Measurements from ENCODE around the gene SLC35F3. TPM values are rescaled to one million over a fixed set of nuclear protein-coding genes. Genes with fewer than 3 reads are reported as not detected.
"Not testable (repeated sequence)": the region's sequence is repeated elsewhere in the genome, so short reads cannot be mapped to it uniquely, and the experiment has no call there.

The SLC35F3 gene
- total RNA-seq, 1 donor from 2014 or later, result 0.52 TPM

DNA sequence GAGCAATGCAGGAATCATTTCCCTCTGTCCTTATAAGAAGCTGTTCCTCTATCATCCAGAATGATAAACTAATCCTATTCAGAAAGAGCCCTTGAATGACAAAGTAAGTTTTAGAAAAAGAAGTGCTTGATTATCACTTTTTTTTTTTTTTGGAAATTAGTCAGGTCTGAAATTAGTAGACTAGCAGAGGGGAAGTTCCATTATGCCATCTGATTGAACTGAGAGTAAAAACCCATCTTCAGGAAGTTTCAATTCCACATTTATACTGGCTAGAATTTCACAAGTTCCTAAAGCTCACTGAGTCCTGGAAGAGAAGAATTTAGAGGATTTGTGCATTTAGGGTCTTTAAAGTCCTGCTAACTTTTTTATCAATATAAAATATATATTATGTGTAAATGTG lies 340.0 kb downstream of the SLC35F3 start:
- no peaks in the 10 kb centered on the region for H3K4me1 ChIP-seq (ENCODE audit: control insufficient read depth in 3 of 3, insufficient read depth in 3 of 3, low read length in 3 of 3)
- H3K9me3 ChIP-seq (ENCODE audit: control insufficient read depth in 3 of 3, low read length in 3 of 3), result peaks cover 0 to 4% (median 0%) of the 10 kb centered on the region in 3 donors
- no peak overlapping the region for H3K4me3 ChIP-seq (ENCODE audit: low read length in 3 of 3)
- peaks cover 0 to 2% (median 0%) of the 10 kb centered on the region in 3 donors for H3K27me3 ChIP-seq (ENCODE audit: control insufficient read depth in 3 of 3, insufficient read depth in 3 of 3, low read length in 3 of 3)
- H3K9ac ChIP-seq (ENCODE audit: low read depth in 1 of 3, low read length in 3 of 3), result no peak overlapping the region
- H3K27ac ChIP-seq (ENCODE audit: low read depth, low read length), result no peak overlapping the region
- no peaks in the 10 kb centered on the region for H3K36me3 ChIP-seq (ENCODE audit: control insufficient read depth in 3 of 3, insufficient read depth in 3 of 3, low read length in 3 of 3)

DNA sequence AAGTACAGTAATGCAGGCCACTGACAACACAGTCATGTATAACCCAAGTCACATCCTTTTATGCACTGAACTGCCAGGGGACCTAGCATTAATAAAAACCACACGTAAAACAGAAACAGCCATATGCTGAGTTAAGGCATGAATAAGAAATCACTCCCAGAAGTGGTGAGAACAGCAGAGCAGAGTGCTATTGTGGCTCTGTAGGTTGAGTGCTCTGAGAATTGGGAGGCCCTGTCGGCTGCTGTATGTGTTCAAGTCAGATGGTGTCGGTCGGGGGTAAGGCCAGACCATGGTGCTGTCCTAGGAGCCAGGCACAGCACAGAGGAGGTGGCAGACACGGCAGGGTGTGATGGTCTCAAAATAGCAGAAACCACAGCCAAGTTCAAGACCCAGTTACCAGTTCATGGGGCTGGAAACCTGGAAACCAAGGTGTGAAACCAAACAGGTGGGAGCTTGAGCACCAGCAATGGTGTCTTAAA lies 342.2 kb downstream of the SLC35F3 start:
- Histone ChIP-seq H3K27ac (ENCODE audit: low read depth, low read length) (no peak overlapping the region), H3K4me3 (ENCODE audit: low read length in 3 of 3) (no peak overlapping the region), H3K36me3 (ENCODE audit: control insufficient read depth in 3 of 3, insufficient read depth in 3 of 3, low read length in 3 of 3) (no peaks in the 10 kb centered on the region), H3K9ac (ENCODE audit: low read depth in 1 of 3, low read length in 3 of 3) (no peak overlapping the region), H3K4me1 (ENCODE audit: control insufficient read depth in 3 of 3, insufficient read depth in 3 of 3, low read length in 3 of 3) (no peaks in the 10 kb centered on the region), H3K9me3 (ENCODE audit: control insufficient read depth in 3 of 3, low read length in 3 of 3) (peaks cover 0 to 4% (median 0%) of the 10 kb centered on the region in 3 donors), H3K27me3 (ENCODE audit: control insufficient read depth in 3 of 3, insufficient read depth in 3 of 3, low read length in 3 of 3) (peaks cover 0 to 2% (median 0%) of the 10 kb centered on the region in 3 donors)

DNA sequence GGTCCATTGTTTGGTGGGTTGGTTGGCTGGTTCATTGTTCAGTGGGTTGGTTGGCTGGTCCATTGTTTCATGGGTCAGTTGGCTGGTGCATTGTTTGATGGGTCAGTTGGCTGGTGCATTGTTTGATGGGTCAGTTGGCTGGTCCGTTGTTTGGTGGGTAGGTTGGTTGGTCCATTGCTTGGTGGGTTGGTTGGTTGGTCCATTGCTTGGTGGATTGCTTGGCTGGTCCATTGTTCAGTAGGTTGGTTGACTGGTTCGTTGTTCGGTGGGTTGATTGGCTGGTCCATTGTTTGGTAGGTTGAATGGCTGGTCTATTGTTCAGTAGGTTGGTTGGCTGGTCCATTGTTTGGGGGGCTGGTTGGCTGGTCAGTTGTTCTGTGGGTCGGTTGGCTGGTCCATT lies 343.3 kb downstream of the SLC35F3 start:
- H3K9me3 ChIP-seq (ENCODE audit: control insufficient read depth in 3 of 3, low read length in 3 of 3), result not testable (repeated sequence)

DNA sequence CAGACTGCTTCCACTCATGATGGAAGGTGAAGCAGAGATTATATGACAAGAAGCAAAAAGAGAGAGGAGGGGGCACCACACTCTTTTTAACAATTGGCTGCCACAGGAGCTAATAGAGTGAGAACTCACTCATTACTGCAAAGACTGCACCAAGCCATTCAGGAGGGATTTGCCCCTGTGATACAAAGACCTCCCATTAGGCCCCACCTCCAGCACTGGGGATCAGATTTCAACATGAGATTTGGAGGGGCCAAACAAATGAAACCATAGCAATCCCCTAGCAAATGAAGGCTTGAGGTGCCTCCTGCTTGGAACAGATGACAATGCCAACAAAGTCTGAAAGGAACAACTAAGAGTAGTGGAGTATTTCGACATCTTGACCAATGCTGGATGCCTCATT lies 346.3 kb downstream of the SLC35F3 start:
- no peaks in the 10 kb centered on the region for H3K36me3 ChIP-seq (ENCODE audit: control insufficient read depth in 3 of 3, insufficient read depth in 3 of 3, low read length in 3 of 3)
- no peak overlapping the region for H3K27ac ChIP-seq (ENCODE audit: low read depth, low read length)
- no peaks in the 10 kb centered on the region for H3K4me1 ChIP-seq (ENCODE audit: control insufficient read depth in 3 of 3, insufficient read depth in 3 of 3, low read length in 3 of 3)
- no peaks in the 10 kb centered on the region for H3K27me3 ChIP-seq (ENCODE audit: control insufficient read depth in 3 of 3, insufficient read depth in 3 of 3, low read length in 3 of 3)
- no peak overlapping the region for H3K4me3 ChIP-seq (ENCODE audit: low read length in 3 of 3)
- H3K9me3 ChIP-seq (ENCODE audit: control insufficient read depth in 3 of 3, low read length in 3 of 3), result peaks cover 0 to 2% (median 0%) of the 10 kb centered on the region in 3 donors
- H3K9ac ChIP-seq (ENCODE audit: low read depth in 1 of 3, low read length in 3 of 3), result no peak overlapping the region

More for the DNA sequence above, 343.3 kb downstream of the SLC35F3 start:
- H3K4me3 ChIP-seq (ENCODE audit: low read length in 3 of 3); H3K4me1 ChIP-seq (ENCODE audit: control insufficient read depth in 3 of 3, insufficient read depth in 3 of 3, low read length in 3 of 3); H3K27ac ChIP-seq (ENCODE audit: low read depth, low read length); H3K9ac ChIP-seq (ENCODE audit: low read depth in 1 of 3, low read length in 3 of 3); H3K27me3 ChIP-seq (ENCODE audit: control insufficient read depth in 3 of 3, insufficient read depth in 3 of 3, low read length in 3 of 3); H3K36me3 ChIP-seq (ENCODE audit: control insufficient read depth in 3 of 3, insufficient read depth in 3 of 3, low read length in 3 of 3): not testable (repeated sequence)

DNA sequence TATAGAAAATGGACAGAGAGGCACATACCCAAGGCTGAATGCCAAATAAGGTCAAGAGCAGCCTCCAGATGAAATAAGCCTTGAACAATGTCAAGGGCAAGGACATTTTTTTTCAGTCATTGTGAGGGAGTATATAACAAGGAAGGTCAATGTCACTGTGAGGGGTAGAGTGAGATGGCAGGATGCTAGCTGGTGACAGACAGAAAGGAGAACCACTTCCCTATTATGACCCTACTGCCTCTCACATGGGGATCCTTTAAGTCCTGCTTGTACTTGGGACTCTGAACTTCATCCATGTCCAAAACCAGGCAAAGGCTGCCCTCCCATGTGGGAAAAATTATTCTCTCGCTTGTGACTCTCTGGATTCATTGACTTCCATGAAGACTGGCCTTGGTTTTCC lies 349.3 kb downstream of the SLC35F3 start:
- Histone ChIP-seq H3K4me1 (ENCODE audit: control insufficient read depth in 3 of 3, insufficient read depth in 3 of 3, low read length in 3 of 3) (no peaks in the 10 kb centered on the region), H3K9me3 (ENCODE audit: control insufficient read depth in 3 of 3, low read length in 3 of 3) (no peaks in the 10 kb centered on the region), H3K4me3 (ENCODE audit: low read length in 3 of 3) (no peak overlapping the region), H3K9ac (ENCODE audit: low read depth in 1 of 3, low read length in 3 of 3) (no peak overlapping the region), H3K36me3 (ENCODE audit: control insufficient read depth in 3 of 3, insufficient read depth in 3 of 3, low read length in 3 of 3) (no peaks in the 10 kb centered on the region), H3K27me3 (ENCODE audit: control insufficient read depth in 3 of 3, insufficient read depth in 3 of 3, low read length in 3 of 3) (no peaks in the 10 kb centered on the region), H3K27ac (ENCODE audit: low read depth, low read length) (no peak overlapping the region)

DNA sequence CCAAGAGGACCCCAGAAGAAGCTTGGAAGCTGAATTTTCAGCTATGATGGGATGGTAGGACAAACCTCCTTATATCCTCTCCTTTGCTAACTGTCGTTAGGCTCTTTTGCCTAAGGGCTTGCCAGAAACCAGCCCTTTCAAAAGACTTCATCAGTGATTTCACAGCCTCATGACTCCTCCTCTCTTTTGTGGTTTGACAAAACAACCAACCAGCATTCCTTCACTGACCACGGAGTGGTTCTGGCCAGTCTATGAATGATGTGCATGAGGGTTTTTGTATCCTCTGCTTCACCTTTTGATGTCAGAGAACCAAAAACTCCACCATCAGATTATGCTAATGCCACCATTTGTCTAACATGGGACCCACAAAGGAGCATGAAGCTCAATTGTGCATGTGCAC lies 351.9 kb downstream of the SLC35F3 start:
- Histone ChIP-seq H3K9ac (ENCODE audit: low read depth in 1 of 3, low read length in 3 of 3) (no peak overlapping the region), H3K4me1 (ENCODE audit: control insufficient read depth in 3 of 3, insufficient read depth in 3 of 3, low read length in 3 of 3) (no peaks in the 10 kb centered on the region), H3K27me3 (ENCODE audit: control insufficient read depth in 3 of 3, insufficient read depth in 3 of 3, low read length in 3 of 3) (no peaks in the 10 kb centered on the region), H3K9me3 (ENCODE audit: control insufficient read depth in 3 of 3, low read length in 3 of 3) (no peaks in the 10 kb centered on the region), H3K36me3 (ENCODE audit: control insufficient read depth in 3 of 3, insufficient read depth in 3 of 3, low read length in 3 of 3) (no peaks in the 10 kb centered on the region), H3K27ac (ENCODE audit: low read depth, low read length) (no peak overlapping the region), H3K4me3 (ENCODE audit: low read length in 3 of 3) (no peak overlapping the region)

DNA sequence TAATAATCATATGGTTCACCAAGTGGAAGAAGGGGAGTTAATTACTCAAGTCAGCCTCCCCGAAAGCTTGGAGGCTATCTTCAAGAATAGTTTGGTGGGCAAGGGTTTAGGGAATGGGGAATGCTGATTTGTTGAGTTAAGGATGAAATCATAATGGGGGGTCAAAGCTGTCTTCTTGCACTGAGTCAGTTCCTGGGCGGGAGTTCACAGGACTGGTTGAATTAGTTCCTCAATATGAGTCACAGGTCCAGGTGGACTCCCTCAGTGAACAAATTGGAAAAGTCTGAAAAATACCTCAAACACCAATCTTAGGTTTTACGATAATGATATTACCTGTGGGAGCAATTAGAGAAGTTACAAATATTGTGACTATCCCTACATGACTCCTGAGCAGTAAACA lies 353.6 kb downstream of the SLC35F3 start:
- Histone ChIP-seq H3K4me1 (ENCODE audit: control insufficient read depth in 3 of 3, insufficient read depth in 3 of 3, low read length in 3 of 3) (no peaks in the 10 kb centered on the region), H3K9me3 (ENCODE audit: control insufficient read depth in 3 of 3, low read length in 3 of 3) (no peaks in the 10 kb centered on the region), H3K36me3 (ENCODE audit: control insufficient read depth in 3 of 3, insufficient read depth in 3 of 3, low read length in 3 of 3) (no peaks in the 10 kb centered on the region), H3K9ac (ENCODE audit: low read depth in 1 of 3, low read length in 3 of 3) (no peak overlapping the region), H3K27ac (ENCODE audit: low read depth, low read length) (no peak overlapping the region), H3K27me3 (ENCODE audit: control insufficient read depth in 3 of 3, insufficient read depth in 3 of 3, low read length in 3 of 3) (no peaks in the 10 kb centered on the region), H3K4me3 (ENCODE audit: low read length in 3 of 3) (no peak overlapping the region)

DNA sequence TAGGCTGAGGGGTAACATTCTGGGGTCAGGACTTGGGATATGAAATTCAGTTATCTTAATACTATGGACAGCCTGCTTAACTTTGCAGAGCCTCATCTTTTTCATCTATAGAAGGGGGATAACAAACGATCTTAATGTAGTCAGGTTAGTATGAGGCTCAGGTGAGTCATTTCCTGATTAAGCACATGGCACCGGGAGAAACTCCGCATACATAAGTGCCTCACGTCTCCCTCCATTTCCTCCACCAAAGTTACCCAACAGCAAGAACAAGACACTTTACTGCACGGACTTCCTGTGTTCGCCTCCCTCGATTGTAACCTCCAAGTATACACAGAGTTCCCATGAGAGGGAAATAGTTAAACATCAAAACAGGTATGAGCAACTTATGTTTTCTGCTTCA lies 356.1 kb downstream of the SLC35F3 start:
- H3K4me3 ChIP-seq (ENCODE audit: low read length in 3 of 3), result no peak overlapping the region
- no peaks in the 10 kb centered on the region for H3K9me3 ChIP-seq (ENCODE audit: control insufficient read depth in 3 of 3, low read length in 3 of 3)
- H3K36me3 ChIP-seq (ENCODE audit: control insufficient read depth in 3 of 3, insufficient read depth in 3 of 3, low read length in 3 of 3), result no peaks in the 10 kb centered on the region
- no peaks in the 10 kb centered on the region for H3K4me1 ChIP-seq (ENCODE audit: control insufficient read depth in 3 of 3, insufficient read depth in 3 of 3, low read length in 3 of 3)
- H3K9ac ChIP-seq (ENCODE audit: low read depth in 1 of 3, low read length in 3 of 3), result no peak overlapping the region
- H3K27ac ChIP-seq (ENCODE audit: low read depth, low read length), result no peak overlapping the region
- H3K27me3 ChIP-seq (ENCODE audit: control insufficient read depth in 3 of 3, insufficient read depth in 3 of 3, low read length in 3 of 3), result no peaks in the 10 kb centered on the region

DNA sequence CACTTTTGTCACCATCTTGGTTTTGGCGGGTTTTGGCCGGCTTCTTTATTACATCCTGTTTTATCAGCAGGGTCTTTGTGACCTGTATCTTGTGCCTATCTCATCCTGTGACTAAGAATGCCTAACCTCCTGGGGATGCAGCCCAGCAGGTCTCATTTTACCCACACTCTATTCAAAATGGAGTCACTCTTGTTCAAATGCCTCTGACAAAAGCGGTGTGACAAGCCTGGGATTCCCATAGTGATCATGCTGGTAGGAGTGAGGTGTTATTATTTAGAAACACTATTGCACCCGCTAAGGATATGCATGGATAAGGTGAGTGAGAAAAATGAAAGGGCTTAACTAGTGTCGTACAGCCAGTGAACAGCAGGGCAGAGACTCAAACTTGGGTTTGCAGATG lies 357.1 kb downstream of the SLC35F3 start:
- Histone ChIP-seq H3K9me3 (ENCODE audit: control insufficient read depth in 3 of 3, low read length in 3 of 3) (no peaks in the 10 kb centered on the region), H3K27me3 (ENCODE audit: control insufficient read depth in 3 of 3, insufficient read depth in 3 of 3, low read length in 3 of 3) (no peaks in the 10 kb centered on the region), H3K4me1 (ENCODE audit: control insufficient read depth in 3 of 3, insufficient read depth in 3 of 3, low read length in 3 of 3) (no peaks in the 10 kb centered on the region), H3K27ac (ENCODE audit: low read depth, low read length) (no peak overlapping the region), H3K4me3 (ENCODE audit: low read length in 3 of 3) (no peak overlapping the region), H3K36me3 (ENCODE audit: control insufficient read depth in 3 of 3, insufficient read depth in 3 of 3, low read length in 3 of 3) (no peaks in the 10 kb centered on the region), H3K9ac (ENCODE audit: low read depth in 1 of 3, low read length in 3 of 3) (no peak overlapping the region)

DNA sequence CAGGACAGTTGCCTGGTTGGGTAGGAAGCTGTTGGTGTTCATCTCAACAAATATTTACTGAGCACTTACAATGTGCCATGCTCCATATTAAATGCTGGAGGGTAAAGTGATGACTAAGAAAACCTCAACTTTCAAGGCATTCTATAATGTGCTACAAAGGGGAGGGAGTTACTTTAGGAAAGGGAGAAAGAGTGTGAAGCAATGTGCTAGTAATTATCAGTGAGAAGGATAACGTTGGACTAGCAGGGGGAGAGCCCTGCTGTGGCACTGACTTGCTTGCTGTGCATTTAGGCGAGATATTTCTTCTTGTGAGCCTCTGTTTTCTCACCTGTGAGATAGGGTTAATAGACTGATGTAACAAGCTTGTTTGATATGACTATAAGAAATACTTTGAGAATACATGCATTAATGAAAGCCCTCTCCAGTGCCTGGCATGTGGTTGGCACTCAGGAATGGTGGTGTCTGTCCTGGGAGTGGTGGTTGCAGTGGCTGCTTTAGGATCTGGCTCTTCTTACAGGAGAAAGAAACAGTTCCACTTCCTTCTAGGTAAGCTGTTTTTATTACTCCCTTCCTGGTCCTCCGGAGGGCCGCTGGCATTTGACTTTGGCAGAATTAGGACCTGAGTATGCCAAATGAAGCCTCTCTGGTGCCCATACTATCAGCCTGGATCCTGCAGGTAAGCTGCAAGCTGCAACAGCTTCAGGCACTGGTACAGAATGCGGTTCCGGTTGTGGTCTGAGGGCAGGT lies 357.7 kb downstream of the SLC35F3 start:
- no peak overlapping the region for H3K9ac ChIP-seq (ENCODE audit: low read depth in 1 of 3, low read length in 3 of 3)
- H3K4me1 ChIP-seq (ENCODE audit: control insufficient read depth in 3 of 3, insufficient read depth in 3 of 3, low read length in 3 of 3), result no peaks in the 10 kb centered on the region
- H3K9me3 ChIP-seq (ENCODE audit: control insufficient read depth in 3 of 3, low read length in 3 of 3), result no peaks in the 10 kb centered on the region

More for the DNA sequence above, 357.7 kb downstream of the SLC35F3 start:
- Histone ChIP-seq H3K4me3 (ENCODE audit: low read length in 3 of 3) (no peak overlapping the region), H3K27me3 (ENCODE audit: control insufficient read depth in 3 of 3, insufficient read depth in 3 of 3, low read length in 3 of 3) (no peaks in the 10 kb centered on the region), H3K27ac (ENCODE audit: low read depth, low read length) (no peak overlapping the region), H3K36me3 (ENCODE audit: control insufficient read depth in 3 of 3, insufficient read depth in 3 of 3, low read length in 3 of 3) (no peaks in the 10 kb centered on the region)
